Stimulated activated CD4-positive, alpha-beta T cell treated with anti-CD3 and anti-CD28 coated beads, Interleukin-2, amount 100 ng/mL, for 48 hours (primary cell): Measurements from ENCODE around the gene NQO2.
"Not testable (repeated sequence)": the region's sequence is repeated elsewhere in the genome, so short reads cannot be mapped to it uniquely, and the experiment has no call there.

Experiments
- DNase-seq, 2 donors: peaks; one replicate each; pipeline ENCODE4 v3.0.0-alpha.2; 2020

The NQO2 gene

DNA sequence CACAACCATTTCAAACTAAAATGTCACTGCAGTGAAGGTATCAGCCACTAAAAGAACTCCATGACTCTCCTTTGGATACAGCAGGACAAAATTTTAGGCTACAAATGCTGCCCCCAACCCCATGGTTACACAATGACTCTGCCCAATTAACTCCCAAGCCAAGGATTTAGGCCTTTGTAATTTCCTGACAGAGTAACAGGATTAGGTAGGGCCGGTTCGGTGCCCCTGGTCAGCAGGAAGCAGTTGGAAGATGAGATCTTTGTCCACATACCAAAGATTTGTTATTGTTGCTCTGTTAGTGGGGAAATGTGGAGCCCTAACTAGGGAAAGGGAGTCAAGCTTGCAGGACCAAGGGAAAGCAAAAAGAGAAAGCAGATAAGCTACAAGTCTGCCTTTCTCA is 41.9 kb downstream of the NQO2 start:
- DNase-seq: no peak

DNA sequence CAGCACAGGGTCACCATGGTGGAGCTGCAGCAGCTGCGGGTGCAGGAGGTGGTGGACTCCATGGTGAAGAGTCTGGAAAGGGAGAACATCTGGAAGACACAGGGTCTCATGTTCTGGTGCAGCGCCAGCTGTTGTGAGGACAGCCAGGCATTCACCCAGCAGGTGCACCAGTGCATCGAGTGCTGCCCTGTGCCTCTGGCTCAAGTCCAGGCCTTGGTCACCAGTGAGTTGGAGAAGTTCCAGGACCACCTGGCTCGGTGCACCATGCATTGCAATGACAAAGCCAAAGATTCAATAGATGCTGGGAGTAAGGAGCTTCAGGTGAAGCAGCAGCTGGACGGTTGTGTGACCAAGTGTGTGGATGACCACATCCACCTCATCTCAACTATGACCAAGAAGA is 45.7 kb downstream of the NQO2 start:
- DNase-seq: no peak

DNA sequence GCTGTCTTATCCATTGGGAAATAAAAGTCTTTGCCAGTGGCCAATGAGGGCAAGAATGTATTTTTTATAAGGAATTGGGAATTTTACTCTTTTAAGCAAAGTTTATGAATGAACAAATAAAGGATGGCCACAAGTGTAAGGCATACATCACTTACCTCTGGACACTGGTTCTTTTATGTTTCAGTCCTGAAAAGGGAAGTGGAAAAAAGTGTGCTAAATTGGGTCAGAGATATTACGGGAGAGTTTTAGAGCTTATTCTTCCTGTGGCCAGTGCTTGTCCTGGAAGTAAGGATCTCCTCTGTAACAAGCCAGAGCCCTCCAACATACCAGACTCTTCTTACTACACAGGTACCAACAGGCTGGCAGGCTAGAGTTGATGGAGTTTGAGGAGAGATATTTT is 46.1 kb downstream of the NQO2 start:
- DNase-seq: no peak

DNA sequence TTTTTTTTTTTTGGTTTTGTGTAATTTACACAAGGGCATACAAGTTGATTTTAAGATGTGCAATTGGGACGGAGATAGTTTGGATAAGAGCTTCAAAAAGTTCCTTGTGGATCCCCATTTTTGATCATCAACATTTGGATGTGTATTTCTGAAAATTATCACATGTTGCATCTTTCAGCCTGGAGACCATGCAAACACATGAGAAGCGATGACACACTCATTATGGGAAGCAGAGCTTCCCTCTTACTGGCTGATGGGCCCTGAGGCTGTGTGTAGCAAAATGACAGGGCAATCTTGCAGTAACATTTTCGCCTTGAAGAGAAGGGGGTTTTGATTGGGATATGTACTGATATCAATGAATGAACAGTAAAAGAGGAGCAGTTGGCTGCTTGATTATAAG is 46.6 kb downstream of the NQO2 start:
- no peak for DNase-seq

DNA sequence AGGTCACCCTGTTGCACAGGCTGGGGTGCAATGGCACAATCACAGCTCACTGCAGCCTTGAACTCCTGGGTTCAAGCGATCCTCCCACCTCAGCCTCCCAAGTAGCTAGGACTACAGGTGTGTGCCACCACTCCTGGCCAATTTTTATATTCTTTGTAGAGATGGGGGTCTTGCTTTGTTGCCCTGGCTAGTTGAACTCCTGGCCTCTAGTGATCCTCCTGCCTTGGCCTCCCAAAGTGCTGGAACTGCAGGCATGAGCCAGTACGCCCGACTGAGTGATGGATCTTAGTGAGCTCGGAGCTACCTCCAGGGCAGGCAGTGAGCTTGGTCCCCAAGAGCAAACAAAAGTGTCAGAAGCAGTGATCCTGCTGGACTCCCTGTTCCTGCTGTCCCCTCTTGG is 48.3 kb downstream of the NQO2 start:
- DNase-seq: not testable (repeated sequence)

DNA sequence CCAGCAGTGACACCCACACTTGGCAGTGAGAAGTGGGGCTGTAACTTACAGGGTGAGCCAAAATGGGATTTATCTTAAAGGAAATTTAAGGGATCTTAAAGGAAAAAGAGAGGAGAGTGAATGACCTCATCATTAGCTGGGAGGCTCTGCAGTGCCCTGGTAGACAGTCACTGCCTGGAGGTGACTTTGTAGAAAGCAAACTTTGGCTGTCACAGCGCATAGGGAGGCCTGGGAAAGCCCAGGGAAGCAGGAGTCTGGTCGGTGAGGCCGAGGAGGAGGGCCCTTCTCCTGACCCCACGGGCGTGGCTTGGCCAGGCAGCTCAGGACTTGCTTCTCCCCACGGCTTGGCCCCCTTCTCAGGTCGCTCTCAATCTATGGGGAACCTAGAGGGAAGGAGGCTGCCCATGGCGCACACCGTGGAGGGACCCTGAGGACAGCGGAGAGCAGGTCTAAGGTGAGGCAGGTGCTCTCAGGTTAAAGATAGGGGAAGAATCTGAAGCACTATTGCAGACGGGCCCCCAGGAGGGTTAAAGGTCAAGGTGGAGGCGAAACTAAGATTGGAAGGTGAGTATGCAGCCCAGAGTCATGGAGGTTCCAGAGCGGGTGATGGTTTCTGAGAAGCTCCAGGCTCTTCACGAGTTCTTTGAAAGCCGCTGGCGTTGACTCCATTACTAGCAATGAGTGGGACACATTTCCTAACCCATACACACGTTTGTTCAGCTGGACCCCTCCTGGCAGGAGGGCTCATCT is 53.0 kb downstream of the NQO2 start:
- DNase-seq: no peak

DNA sequence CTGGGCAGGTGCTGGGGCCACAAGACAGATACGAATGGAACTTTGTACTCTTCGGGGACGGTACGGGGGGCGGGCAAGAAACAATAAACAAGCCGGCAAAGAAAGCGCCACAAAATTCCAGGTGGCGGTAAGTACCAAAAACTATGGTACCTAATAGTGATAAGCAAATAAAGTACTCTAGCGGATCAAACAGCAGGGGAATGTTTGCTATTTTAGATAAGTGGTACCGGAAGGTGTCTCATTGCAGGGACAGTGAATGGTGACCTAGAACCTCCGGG is 53.5 kb downstream of the NQO2 start:
- no peak for DNase-seq

DNA sequence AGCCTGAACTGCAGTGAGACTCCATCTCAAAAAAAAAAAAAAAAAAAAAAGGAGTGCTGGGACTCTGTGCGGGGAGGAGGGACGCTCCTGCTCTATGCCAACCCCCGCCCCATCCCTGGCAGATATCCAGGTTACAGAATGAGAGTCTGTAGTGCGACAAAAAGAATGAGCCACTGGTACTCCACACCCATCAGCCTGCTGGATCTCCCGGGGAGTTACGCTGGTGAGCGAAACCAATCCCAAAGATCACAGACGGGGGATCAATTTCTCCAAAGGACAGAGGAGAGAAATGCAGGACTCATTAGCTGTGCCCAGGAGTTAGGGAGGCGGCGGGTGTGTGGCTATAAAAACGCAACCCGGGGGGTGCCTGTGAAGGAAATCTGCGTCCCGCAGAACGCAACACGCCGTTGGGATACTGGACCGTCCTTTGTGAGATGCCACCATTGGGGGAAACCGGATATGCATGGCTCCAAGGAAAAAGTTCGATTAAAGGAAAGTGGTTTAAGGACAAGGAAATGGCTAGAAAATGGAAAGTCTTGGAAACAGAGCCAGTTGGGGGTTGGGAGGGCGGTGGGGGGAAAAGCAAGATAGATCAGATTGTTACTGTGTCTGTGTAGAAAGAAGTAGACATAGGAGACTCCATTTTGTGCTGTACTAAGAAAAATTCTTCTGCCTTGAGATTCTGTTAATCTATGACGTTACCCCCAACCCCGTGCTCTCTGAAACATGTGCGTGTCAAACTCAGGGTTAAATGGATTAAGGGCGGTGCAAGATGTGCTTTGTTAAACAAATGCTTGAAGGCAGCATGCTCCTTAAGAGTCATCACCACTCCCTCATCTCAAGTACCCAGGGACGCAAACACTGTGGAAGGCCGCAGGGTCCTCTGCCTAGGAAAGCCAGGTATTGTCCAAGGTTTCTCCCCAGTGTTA is 54.8 kb downstream of the NQO2 start:
- DNase-seq: not testable (repeated sequence)

DNA sequence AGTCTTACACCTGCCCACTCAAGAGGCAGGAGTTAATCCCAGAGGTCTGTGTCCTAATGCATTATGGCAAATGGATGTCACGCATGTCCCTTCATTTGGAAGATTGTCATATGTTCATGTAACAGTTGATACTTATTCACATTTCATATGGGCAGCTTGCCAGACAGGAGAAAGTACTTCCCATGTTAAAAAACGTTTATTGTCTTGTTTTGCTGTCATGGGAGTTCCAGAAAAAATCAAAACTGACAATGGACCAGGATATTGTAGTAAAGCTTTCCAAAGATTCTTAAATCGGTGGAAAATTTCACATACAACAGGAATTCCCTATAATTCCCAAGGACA is 55.4 kb downstream of the NQO2 start:
- not testable (repeated sequence) for DNase-seq

DNA sequence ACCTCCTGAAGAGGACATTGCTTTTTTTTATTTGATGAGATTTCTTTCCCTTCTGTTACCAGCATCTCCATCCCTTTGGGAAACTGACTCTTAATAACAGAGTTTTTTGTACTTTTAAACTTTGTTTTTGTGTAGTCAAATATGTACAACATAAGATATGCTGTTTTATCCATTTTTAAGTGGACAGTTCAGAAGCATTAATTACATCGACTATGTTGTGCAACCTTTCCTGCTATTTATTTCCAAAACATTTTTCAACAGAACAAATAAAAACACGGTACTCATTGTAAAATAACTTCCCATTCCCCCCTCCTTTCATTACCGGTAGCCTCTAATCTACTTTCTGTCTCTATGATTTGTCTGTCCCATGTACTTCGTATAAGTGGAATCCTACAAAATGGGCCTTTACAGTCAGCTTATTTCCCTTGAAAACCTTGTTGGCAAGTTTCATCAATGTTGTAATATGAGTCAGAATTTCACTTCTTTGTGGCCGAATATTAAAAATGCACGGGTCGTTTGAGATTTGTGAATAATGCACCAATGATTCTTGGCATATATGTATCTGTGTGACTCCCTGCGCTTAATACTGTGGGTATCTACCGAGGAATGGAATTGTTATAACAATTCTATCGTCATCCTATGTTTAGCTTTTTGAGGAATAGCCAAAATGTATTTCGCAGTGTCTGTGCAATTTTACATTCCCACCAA is 57.5 kb downstream of the NQO2 start:
- no peak for DNase-seq

DNA sequence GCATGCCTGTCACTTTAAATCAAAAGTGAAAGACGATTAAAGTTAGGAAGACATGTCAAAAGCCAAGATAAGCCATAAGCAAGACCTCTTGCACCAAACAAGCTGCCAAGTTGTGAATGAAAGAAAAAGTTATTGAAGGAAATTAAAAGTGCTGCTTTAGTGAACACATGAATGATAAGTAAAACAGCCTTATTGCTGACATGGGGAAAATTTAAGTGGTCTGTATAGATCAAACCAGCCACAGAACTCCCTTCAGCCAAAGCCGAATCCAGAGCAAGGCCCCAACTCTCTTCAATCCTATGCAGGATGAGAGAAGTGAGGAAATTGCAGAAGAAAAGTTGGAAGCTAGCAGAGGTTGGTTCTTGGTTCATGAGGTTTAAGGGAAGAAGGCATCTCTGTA is 59.3 kb downstream of the NQO2 start:
- DNase-seq: no peak

DNA sequence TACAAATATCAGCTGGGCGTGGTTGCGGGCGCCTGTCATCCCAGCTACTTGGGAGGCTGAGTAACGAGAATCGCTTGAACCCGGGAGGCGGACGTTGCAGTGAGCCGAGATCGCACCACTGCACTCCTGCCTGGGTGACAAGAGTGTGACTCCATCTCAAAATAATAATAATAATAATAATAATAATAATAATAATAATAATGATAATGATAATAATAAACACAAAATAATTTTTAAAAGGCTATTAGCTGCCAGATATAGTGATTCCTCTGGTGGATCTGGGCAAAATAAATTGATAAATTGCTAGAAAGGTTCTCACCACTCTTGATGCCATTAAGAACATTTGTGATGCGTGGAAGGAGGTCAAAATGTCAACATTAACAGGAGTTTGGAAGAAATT is 60.4 kb downstream of the NQO2 start:
- not testable (repeated sequence) for DNase-seq

DNA sequence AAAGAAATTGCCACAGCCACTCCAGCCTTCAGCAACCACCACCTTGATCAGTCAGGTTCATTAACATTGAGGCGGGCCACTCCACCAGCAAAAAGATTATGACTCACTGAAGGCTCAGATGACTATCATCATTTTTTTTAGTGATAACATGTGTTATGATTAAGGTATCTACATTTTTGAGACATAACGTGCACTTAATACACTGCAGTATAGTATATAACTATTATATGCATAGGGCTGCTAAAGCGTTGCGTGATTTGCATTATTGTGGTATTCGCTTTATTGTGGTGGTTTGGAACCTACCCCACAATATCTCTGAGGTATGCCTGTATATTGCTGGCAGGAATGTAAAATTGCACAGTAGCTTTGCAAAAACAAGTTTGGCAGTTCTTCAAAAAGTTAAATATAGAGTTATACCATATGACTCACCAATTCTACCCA is 61.8 kb downstream of the NQO2 start:
- DNase-seq: no peak

DNA sequence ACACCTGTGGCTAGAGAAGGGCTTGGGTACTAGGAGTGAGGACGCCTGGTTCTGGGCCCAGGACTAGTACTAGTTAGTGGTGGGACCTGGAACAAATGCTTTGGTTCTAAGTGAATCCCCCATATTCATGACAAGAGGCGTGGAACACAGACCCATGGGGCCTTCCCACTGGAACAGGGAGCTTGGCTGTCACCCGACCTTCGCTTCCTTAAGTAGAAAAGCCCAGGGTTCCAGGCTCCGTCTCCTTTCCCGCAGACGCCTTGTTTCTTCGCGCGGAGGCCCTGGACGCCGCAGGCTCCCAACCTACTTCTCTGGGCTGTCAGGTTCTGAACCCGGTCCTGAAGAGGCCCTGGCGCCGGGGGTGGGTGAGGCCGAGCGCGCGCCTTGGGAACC is 63.6 kb downstream of the NQO2 start:
- not testable (repeated sequence) for DNase-seq

DNA sequence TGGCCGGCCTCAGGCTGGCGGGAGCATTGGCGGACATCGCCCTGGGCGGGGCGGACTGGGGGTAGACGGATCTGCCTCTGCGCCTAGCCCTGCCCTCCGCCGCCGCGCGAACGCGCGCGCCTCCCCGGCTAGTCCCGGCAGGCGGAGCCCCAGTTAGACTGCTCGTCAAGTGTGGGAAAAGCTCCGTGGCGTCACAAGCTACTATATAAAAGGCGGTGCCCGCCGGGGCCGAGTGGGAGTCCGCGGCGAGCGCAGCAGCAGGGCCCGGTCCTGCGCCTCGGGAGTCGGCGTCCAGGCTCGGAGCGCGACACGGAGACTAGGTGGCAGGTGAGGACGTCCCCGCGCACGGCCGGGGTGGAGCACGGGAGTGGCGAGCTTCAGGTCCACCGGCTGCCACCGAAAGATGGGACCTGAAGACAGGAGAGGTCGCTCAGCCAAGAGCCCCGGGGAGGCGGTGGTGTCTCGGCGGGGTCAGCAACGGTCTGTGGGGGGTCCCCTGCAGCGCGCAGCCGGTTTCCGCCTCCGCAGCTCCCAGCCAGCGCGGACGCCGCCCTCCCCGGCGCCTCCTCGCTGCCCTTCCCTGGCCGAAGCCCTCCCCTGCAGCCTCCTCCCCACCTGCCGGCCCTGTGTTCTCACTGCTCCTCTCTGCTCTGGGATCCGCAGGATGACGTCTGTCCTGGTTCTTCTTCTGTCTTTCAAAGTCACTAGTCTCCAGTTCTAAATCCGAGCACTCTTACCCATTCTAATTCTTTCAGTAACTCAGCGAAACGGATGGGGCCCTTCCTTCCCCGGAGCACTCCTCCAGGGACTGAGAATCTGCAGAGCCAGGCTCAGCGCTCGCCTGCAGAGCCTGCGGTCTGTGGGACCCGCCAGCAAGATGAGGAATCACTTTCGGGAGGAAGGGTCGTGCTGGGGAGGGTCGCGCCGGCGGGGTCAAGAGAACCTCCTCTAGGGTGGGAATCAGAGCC is 64.3 kb downstream of the NQO2 start:
- DNase-seq: peak; percentile 86 to 91

DNA sequence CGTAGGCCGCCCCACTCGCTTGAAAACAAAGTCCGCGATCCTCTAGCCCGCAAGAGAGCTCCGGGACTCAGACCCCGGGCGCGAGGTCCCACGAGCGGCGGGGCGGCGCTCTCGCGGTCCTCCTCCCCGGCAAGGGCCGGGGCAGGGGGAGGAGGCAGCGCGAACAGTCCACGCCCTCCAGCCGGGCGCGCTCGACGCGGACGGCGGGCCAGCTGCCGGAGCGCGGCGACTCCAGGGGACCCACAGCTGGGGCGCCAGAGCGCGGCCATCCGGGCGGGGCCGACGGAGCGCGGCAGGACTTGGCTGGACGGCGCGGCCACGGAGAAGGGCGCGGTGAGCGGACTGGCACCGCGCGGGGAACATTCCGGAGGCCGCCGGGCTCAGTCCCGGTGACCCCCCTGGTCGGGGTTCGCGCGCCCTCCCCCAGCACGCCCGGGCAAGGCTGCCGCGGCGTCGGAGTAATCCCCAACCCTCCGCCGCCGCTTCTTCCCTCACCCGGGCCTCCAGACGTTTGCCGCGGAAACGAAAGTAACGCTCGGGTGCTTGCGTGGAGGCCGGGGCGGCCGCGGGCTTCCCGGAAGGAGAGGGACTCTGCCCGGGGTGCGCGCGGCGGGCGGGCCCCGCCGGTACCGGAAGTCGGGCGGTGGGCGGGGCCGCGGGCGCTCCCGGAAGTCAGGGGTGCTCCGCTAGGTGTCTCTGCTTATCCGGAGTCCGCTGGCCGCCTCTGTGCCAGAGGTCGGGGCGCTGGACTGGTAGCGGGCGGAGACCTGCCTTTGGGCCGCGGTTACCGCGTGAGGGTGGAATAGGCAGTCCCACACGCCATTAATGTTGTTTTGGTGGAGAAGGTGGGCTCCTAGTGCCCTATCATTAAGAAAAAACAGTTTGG is 68.9 kb downstream of the NQO2 start, which contains the start of gene RIPK1:
TSS of gene RIPK1 (plus strand) at position 166 of the 886 bp plus-strand sequence. CDS start 8,330 bp downstream, outside the sequence.
- DNase-seq: peak; percentile 93 to 95
